Smooth muscle cell of bladder (primary cell): ENCODE measurements around the gene MORC4. TPM values are rescaled to one million over a fixed set of nuclear protein-coding genes. Genes with fewer than 3 reads are reported as not detected.

Source experiments
- total RNA-seq: library from RNA; depleted of rRNA; stranded (reverse); fragments of >200 nt; gene quantifications from 2 replicates; pipeline ENCODE4 v1.2.3, GENCODE V29; 2014

MORC4 gene
- total RNA-seq: 42.8 and 48.5 TPM in 2 replicates

GRCh38 chrX:107000013-107000515, at the start of gene MORC4:
MORC4 (minus strand) TSS chrX:107000212; CDS start chrX:106999969, 243 bp downstream.

GRCh38 chrX:106919932-106920452, 80.0 kb downstream of the MORC4 start, which contains the start of gene CLDN2:
CLDN2 (plus strand) TSS chrX:106920402; CDS start chrX:106928229, 7,827 bp downstream.

GRCh38 chrX:106903291-106903824, 96.7 kb downstream of the MORC4 start, which contains the start of gene RIPPLY1:
RIPPLY1 (minus strand) TSS chrX:106903341; CDS start chrX:106903287, 54 bp downstream.

Other genes starting within 250 kb of the MORC4 start
- gene TBC1D8B, start 197.5 kb downstream of the MORC4 start, total RNA-seq: 11.1 and 14.4 TPM in 2 replicates
- gene RIPPLY1, start 96.9 kb downstream of the MORC4 start, total RNA-seq: 0.14 TPM in 1 of 2 replicates, not detected in the other
- gene CLDN2, start 79.8 kb downstream of the MORC4 start, total RNA-seq: not detected in 2 replicates
- gene RBM41, start 118.6 kb upstream of the MORC4 start, total RNA-seq: 11.8 and 13.2 TPM in 2 replicates
- gene NUP62CL, start 206.2 kb upstream of the MORC4 start, total RNA-seq: 0.14 TPM in 1 of 2 replicates, not detected in the other
- not detected in 2 replicates for gene DNAAF6, start 206.4 kb upstream of the MORC4 start, total RNA-seq